ENCODE results near the gene GLRX5.

DNA sequence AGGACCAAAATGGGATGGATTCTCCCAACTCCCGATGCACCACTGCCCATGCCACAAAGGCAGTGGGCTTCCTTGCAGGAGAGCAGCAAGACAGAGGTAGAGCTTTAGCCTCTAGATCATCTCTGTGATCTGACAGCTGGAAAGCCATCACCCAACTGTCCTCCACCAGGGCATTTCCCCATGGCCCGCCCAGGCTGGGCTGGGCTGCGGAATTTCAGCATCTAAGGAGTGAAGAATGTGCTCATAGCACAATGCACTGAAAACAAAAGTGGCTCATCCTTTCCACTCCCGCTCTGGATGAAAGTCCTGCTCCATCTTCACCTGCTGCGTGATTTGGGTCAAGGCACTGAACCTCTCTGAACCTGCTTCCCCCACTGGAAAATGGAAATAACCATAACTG lies 24.0 kb upstream of the GLRX5 start:
- TF ChIP-seq, protein P1, sequence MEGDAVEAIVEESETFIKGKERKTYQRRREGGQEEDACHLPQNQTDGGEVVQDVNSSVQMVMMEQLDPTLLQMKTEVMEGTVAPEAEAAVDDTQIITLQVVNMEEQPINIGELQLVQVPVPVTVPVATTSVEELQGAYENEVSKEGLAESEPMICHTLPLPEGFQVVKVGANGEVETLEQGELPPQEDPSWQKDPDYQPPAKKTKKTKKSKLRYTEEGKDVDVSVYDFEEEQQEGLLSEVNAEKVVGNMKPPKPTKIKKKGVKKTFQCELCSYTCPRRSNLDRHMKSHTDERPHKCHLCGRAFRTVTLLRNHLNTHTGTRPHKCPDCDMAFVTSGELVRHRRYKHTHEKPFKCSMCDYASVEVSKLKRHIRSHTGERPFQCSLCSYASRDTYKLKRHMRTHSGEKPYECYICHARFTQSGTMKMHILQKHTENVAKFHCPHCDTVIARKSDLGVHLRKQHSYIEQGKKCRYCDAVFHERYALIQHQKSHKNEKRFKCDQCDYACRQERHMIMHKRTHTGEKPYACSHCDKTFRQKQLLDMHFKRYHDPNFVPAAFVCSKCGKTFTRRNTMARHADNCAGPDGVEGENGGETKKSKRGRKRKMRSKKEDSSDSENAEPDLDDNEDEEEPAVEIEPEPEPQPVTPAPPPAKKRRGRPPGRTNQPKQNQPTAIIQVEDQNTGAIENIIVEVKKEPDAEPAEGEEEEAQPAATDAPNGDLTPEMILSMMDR (IDR thresholded peaks at IDR 0.05) = no peak
- TF ChIP-seq POLR2A (IDR thresholded peaks at IDR 0.05) (no peak), EP300 (IDR thresholded peaks at IDR 0.05) (no peak), POLR2AphosphoS5 (IDR thresholded peaks at IDR 0.05) (no peak)
